H9 (cell line): Measurements from ENCODE around the gene DARS1. TPM values are rescaled to one million over a fixed set of nuclear protein-coding genes. Genes with fewer than 3 reads are reported as not detected.

ENCODE experiments used
- DNase-seq: peaks from one replicate; pipeline ENCODE4 v3.0.0-alpha.2; 2017
- H2AFZ ChIP-seq: one replicate; pipeline ENCODE4 v1.6.1; 2013; ENCODE audit warnings: mild to moderate bottlenecking, low read length, control low read depth, moderate library complexity
- H2AK5ac ChIP-seq: 2 replicates; pipeline ENCODE4 v1.6.1; 2013; ENCODE audit warnings: low read length, control low read depth, mixed read lengths; ENCODE audit not compliant: insufficient read length
- H2BK120ac ChIP-seq: one replicate; pipeline ENCODE4 v1.6.1; 2013; ENCODE audit warnings: low read depth, mild to moderate bottlenecking, low read length, control low read depth, inconsistent platforms; ENCODE audit not compliant: poor library complexity, severe bottlenecking
- H2BK12ac ChIP-seq: 2 replicates; pipeline ENCODE4 v1.6.1; 2013; ENCODE audit warnings: low read length, control low read depth, mixed read lengths, low read depth; ENCODE audit not compliant: insufficient read length
- H2BK15ac ChIP-seq: 2 replicates; pipeline ENCODE4 v1.6.1; 2013; ENCODE audit warnings: low read depth, low read length, control low read depth
- H2BK20ac ChIP-seq: one replicate; pipeline ENCODE4 v1.6.1; 2013; ENCODE audit warnings: low read depth, mild to moderate bottlenecking, low read length, control low read depth, inconsistent platforms; ENCODE audit not compliant: poor library complexity, severe bottlenecking
- H2BK5ac ChIP-seq: 2 replicates; pipeline ENCODE4 v1.6.1; 2013; ENCODE audit warnings: low read length, control low read depth, mixed read lengths; ENCODE audit not compliant: insufficient read length
- H3K14ac ChIP-seq: 2 replicates; pipeline ENCODE4 v1.6.1; 2013; ENCODE audit warnings: low read length, control low read depth; ENCODE audit not compliant: insufficient read depth
- H3K18ac ChIP-seq: 2 replicates; pipeline ENCODE4 v1.6.1; 2013; ENCODE audit warnings: low read depth, mild to moderate bottlenecking, mixed read lengths, low read length, control low read depth; ENCODE audit not compliant: insufficient read length
- H3K23ac ChIP-seq: 2 replicates; pipeline ENCODE4 v1.6.1; 2013; ENCODE audit warnings: low read length, control low read depth, mixed read lengths, low read depth; ENCODE audit not compliant: insufficient read length
- H3K23me2 ChIP-seq: 2 replicates; pipeline ENCODE4 v1.6.1; 2013; ENCODE audit warnings: low read depth, mild to moderate bottlenecking, mixed read lengths, low read length, control low read depth; ENCODE audit not compliant: insufficient read length, poor library complexity, severe bottlenecking
- H3K27ac ChIP-seq: 2 replicates; pipeline ENCODE4 v1.5.1; 2013; ENCODE audit warnings: low read length, control low read depth, mixed read lengths, low read depth; ENCODE audit not compliant: insufficient read length
- H3K27me3 ChIP-seq: 2 replicates; pipeline ENCODE4 v1.6.1; 2013; ENCODE audit warnings: low read length, control low read depth, inconsistent platforms; ENCODE audit not compliant: insufficient read depth
- H3K4ac ChIP-seq: 2 replicates; pipeline ENCODE4 v1.6.1; 2013; ENCODE audit warnings: low read depth, mild to moderate bottlenecking, control low read depth, inconsistent platforms, low read length, moderate library complexity
- H3K4me1 ChIP-seq: 2 replicates; pipeline ENCODE4 v1.6.1; 2013; ENCODE audit warnings: low read length, control low read depth, inconsistent platforms; ENCODE audit not compliant: insufficient read depth
- H3K4me2 ChIP-seq: 2 replicates; pipeline ENCODE4 v1.6.1; 2013; ENCODE audit warnings: low read length, control low read depth, mixed read lengths; ENCODE audit not compliant: insufficient read length, insufficient read depth
- H3K56ac ChIP-seq: 2 replicates; pipeline ENCODE4 v1.6.1; 2013; ENCODE audit warnings: low read depth, mild to moderate bottlenecking, mixed read lengths, low read length, control low read depth; ENCODE audit not compliant: insufficient read length
- H3K79me1 ChIP-seq: 2 replicates; pipeline ENCODE4 v1.6.1; 2013; ENCODE audit warnings: low read depth, mild to moderate bottlenecking, moderate library complexity, low read length, control low read depth, inconsistent platforms; ENCODE audit not compliant: insufficient read depth, poor library complexity, severe bottlenecking
- H3K79me2 ChIP-seq: 2 replicates; pipeline ENCODE4 v1.6.1; 2013; ENCODE audit warnings: low read length, control low read depth, inconsistent platforms; ENCODE audit not compliant: insufficient read depth
- H3K9ac ChIP-seq: 2 replicates; pipeline ENCODE4 v1.6.1; 2013; ENCODE audit warnings: low read length, control low read depth, mixed read lengths; ENCODE audit not compliant: insufficient read length; ENCODE audit errors: extremely low read depth
- H3K9me3 ChIP-seq: one replicate; pipeline ENCODE4 v1.6.1; 2013; ENCODE audit warnings: low read depth, low read length, inconsistent platforms; ENCODE audit not compliant: control insufficient read depth
- H3T11ph ChIP-seq: one replicate; pipeline ENCODE4 v1.6.1; 2013; ENCODE audit warnings: mild to moderate bottlenecking, low read length, control low read depth, inconsistent platforms
- H4K20me1 ChIP-seq: one replicate; pipeline ENCODE4 v1.6.1; 2013; ENCODE audit not compliant: control insufficient read depth, insufficient read length, insufficient read depth
- H4K5ac ChIP-seq: 2 replicates; pipeline ENCODE4 v1.6.1; 2013; ENCODE audit warnings: low read depth, mild to moderate bottlenecking, mixed read lengths, low read length, control low read depth; ENCODE audit not compliant: insufficient read length
- H4K8ac ChIP-seq: replicated peaks from 2 replicates; pipeline ENCODE4 v1.6.1; 2013; ENCODE audit warnings: low read length, control low read depth, mixed read lengths, low read depth; ENCODE audit not compliant: insufficient read length
- H4K91ac ChIP-seq: 2 replicates; pipeline ENCODE4 v1.6.1; 2013; ENCODE audit warnings: low read depth, mild to moderate bottlenecking, moderate library complexity, mixed read lengths, low read length, control low read depth; ENCODE audit not compliant: insufficient read length
- H3K27ac Mint-ChIP-seq, 3 experiments: 2 replicates in 2 of 3; 3 replicates in 1 of 3; pipeline ENCODE4 v1.8.0; 2020 to 2021; ENCODE audit warnings: mixed read lengths in 3 of 3, mild to moderate bottlenecking in 1 of 3, moderate library complexity in 1 of 3
- H3K27me3 Mint-ChIP-seq: 2 replicates; pipeline ENCODE4 v1.8.0; 2021; ENCODE audit warnings: low read depth, mild to moderate bottlenecking, moderate library complexity, mixed read lengths
- H3K36me3 Mint-ChIP-seq, 3 experiments: 2 replicates in 2 of 3; 3 replicates in 1 of 3; pipeline ENCODE4 v1.8.0; 2020 to 2021; ENCODE audit warnings: low read depth in 3 of 3, mixed read lengths in 3 of 3; ENCODE audit not compliant: insufficient read depth in 1 of 3
- H3K4me1 Mint-ChIP-seq, 2 experiments: 2 replicates each; pipeline ENCODE4 v1.8.0; 2020; ENCODE audit warnings: mixed read lengths in 2 of 2
- H3K4me3 Mint-ChIP-seq, 2 experiments: 2 replicates in 1 of 2; 3 replicates in 1 of 2; pipeline ENCODE4 v1.8.0; 2020 to 2021; ENCODE audit warnings: mild to moderate bottlenecking in 2 of 2, mixed read lengths in 2 of 2, moderate library complexity in 1 of 2
- H3K9me3 Mint-ChIP-seq, 2 experiments: 2 replicates in 1 of 2; 3 replicates in 1 of 2; pipeline ENCODE4 v1.8.0; 2020; ENCODE audit warnings: mild to moderate bottlenecking in 2 of 2, mixed read lengths in 2 of 2, moderate library complexity in 1 of 2
- WGBS: extraction: QIAGEN DNeasy Blood & Tissue Kit; methylation state at CpG from one replicate; pipeline ENCODE4 v1.1.7; 2013; ENCODE audit warnings: missing lambda C conversion rate, low lambda C conversion rate, mixed read lengths; ENCODE audit not compliant: insufficient read length; ENCODE audit errors: extremely low coverage; 5-methylcytosine and 5-hydroxymethylcytosine counted together
- total RNA-seq: library from RNA; stranded (reverse); gene quantifications from 2 replicates; pipeline ENCODE4 v1.2.1, GENCODE V29; 2021
- TF ChIP-seq, protein P1 (sequence below): fragments of 200-600 bp; sonication (generic); conservative IDR thresholded peaks from 3 replicates; pipeline ENCODE4 v1.8.0; 2021; ENCODE audit warnings: antibody characterized with exemption, mild to moderate bottlenecking

Gene DARS1
- total RNA-seq, 1 experiment from 2014 or later = 117 TPM

DNA sequence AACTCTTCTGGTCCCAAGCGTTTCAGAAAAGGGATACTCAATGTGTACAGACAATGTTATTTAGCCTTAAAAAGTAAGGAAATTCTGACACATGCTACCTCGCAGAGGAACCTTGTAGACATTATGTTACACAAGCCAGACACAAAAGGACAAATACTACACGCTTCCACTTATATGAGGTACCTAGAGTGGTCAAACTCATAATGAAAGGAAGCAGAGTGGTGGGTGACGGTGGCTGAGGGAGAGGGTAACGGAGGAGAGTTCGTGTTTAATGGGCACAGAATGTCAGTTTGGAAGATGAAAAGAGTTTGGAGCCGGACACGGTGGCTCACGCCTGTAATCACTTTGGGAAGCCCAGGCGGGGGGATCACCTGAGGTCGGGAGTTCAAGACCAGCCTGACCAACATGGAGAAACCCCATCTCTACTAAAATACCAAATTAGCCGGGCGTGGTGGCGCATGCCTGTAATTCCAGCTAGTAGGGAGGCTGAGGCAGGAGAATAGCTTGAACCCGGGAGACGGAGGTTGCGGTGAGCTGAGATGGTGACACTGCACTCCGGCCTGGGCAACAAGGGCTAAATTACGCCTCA lies 110.6 kb downstream of the DARS1 start:
- Histone ChIP-seq H3K14ac (no peak overlapping the region), H2BK120ac (no peak overlapping the region), H3K18ac (no peak overlapping the region), H3K23ac (no peak overlapping the region), H2BK5ac (no peak overlapping the region), H4K20me1 (no peaks in the 10 kb centered on the region), H3K79me1 (peaks cover 7% of the 10 kb centered on the region), H3K56ac (no peak overlapping the region), H3K27ac (no peak overlapping the region), H2AK5ac (no peak overlapping the region), H4K5ac (no peak overlapping the region), H2BK12ac (no peak overlapping the region), H3K79me2 (peaks cover 16% of the 10 kb centered on the region; the same call in 1 of the 2 replicates), H4K91ac (no peak overlapping the region), H3K9ac (peak overlapping the region; percentile 92), H3K4me2 (peak overlapping the region; percentile 55), H3K9me3 (no peaks in the 10 kb centered on the region), H3T11ph (no peak overlapping the region), H3K27me3 (no peaks in the 10 kb centered on the region), H2AFZ (no peak overlapping the region), H2BK15ac (no peak overlapping the region), H3K4ac (no peak overlapping the region), H4K8ac (no peak overlapping the region), H2BK20ac (no peak overlapping the region), H3K4me1 (no peaks in the 10 kb centered on the region), H3K23me2 (peaks cover 10% of the 10 kb centered on the region)
- Mint-ChIP-seq H3K27ac (0 out of 7 replicates have a peak overlapping the region, but pooled peaks of 1 of the 3 experiments have one; percentile 0), H3K4me1 (peaks cover 23 to 30% of the 10 kb centered on the region in 2 experiments), H3K27me3 (no peaks in the 10 kb centered on the region), H3K4me3 (peak overlapping the region; percentile 85 to 90), H3K9me3 (no peaks in the 10 kb centered on the region), H3K36me3 (peaks cover 28 to 47% (median 46%) of the 10 kb centered on the region in 3 experiments)
- TF ChIP-seq, protein P1, sequence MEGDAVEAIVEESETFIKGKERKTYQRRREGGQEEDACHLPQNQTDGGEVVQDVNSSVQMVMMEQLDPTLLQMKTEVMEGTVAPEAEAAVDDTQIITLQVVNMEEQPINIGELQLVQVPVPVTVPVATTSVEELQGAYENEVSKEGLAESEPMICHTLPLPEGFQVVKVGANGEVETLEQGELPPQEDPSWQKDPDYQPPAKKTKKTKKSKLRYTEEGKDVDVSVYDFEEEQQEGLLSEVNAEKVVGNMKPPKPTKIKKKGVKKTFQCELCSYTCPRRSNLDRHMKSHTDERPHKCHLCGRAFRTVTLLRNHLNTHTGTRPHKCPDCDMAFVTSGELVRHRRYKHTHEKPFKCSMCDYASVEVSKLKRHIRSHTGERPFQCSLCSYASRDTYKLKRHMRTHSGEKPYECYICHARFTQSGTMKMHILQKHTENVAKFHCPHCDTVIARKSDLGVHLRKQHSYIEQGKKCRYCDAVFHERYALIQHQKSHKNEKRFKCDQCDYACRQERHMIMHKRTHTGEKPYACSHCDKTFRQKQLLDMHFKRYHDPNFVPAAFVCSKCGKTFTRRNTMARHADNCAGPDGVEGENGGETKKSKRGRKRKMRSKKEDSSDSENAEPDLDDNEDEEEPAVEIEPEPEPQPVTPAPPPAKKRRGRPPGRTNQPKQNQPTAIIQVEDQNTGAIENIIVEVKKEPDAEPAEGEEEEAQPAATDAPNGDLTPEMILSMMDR = no peak
- no CpG with 5 or more reads among the region's 19 CpGs for WGBS
- no peak for DNase-seq
